ENCODE results near the gene SHLD2.
"Not testable (repeated sequence)": the region's sequence is repeated elsewhere in the genome, so short reads cannot be mapped to it uniquely, and the experiment has no call there.

The SHLD2 gene

DNA sequence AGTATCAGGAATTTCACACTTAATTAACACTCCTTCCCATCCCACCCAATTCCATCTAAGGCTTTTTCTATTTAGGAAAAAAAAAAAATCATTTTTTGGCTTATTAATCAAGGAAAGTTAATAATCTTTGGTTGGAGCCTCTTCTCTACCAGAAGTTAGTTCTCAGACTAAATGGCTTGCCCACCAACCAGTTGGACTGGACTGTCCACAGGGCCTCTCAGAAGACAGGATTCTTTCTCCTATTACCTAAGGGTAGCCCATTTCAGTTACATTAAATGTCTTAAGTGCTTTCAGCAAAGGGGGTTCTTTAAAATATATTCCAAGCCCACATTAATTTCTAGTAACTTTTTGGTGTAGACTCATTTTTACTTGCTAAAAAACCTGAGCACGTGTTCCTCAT lies 35.6 kb upstream of the SHLD2 start:
- DNase-seq (ENCODE audit: extremely low read depth, low read depth) = no peak
- TF ChIP-seq, protein P1, sequence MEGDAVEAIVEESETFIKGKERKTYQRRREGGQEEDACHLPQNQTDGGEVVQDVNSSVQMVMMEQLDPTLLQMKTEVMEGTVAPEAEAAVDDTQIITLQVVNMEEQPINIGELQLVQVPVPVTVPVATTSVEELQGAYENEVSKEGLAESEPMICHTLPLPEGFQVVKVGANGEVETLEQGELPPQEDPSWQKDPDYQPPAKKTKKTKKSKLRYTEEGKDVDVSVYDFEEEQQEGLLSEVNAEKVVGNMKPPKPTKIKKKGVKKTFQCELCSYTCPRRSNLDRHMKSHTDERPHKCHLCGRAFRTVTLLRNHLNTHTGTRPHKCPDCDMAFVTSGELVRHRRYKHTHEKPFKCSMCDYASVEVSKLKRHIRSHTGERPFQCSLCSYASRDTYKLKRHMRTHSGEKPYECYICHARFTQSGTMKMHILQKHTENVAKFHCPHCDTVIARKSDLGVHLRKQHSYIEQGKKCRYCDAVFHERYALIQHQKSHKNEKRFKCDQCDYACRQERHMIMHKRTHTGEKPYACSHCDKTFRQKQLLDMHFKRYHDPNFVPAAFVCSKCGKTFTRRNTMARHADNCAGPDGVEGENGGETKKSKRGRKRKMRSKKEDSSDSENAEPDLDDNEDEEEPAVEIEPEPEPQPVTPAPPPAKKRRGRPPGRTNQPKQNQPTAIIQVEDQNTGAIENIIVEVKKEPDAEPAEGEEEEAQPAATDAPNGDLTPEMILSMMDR (IDR thresholded peaks at IDR 0.05; ENCODE audit: low read depth, low read length) = no peak

DNA sequence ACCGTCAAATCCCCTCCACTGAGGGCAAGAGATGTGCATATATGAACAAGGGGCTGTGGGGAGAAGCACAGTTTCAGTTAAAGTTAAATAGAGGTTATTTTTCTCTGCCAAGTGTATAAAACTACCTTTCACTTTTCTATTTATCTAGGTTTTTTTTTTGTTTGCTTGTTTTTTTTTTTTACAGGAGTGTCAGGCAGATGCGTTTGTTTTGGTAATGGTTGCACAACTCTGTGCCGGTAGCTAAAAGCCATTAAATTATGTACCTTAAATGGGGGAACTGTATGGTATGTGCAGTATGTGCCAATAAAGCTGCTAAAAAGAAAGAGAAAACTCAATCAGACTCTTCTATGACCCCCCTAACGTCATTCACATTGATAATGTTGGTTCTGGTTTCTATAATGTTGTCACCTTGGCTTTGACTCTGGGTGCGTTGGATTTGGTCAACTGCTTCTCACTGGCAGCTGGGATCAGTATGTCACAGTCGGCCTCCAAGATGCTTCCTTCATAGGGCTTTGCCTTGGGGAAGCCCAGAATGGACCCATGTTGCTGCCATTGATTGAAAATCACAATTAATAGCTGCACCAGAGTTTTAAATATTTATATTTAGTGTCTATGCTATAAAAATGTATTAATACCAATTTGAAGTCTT lies 34.6 kb upstream of the SHLD2 start:
- TF ChIP-seq, protein P1 (IDR thresholded peaks at IDR 0.05; ENCODE audit: low read depth, low read length) = no peak
- DNase-seq (ENCODE audit: extremely low read depth, low read depth) = no peak

DNA sequence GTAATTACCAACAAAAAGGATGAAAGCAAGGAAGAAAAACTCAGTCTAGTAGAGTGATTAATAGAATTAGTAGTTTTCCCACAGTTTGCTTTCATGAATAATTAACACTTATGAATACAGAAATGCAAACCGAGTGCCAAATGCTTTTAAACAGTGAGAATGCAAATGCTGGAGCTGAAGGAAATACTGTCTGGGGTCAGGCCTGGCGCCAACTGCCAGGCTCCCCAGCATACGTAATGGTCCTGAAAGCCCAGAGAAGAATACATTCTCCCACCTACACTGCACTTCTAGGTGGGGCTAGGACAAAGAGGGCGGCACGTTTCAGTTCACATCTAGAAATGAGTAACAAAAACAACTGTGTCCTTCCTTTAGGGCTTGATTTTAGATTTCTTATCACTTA lies 30.4 kb upstream of the SHLD2 start:
- no peak for DNase-seq (ENCODE audit: extremely low read depth, low read depth)
- TF ChIP-seq, protein P1 (IDR thresholded peaks at IDR 0.05; ENCODE audit: low read depth, low read length) = no peak

DNA sequence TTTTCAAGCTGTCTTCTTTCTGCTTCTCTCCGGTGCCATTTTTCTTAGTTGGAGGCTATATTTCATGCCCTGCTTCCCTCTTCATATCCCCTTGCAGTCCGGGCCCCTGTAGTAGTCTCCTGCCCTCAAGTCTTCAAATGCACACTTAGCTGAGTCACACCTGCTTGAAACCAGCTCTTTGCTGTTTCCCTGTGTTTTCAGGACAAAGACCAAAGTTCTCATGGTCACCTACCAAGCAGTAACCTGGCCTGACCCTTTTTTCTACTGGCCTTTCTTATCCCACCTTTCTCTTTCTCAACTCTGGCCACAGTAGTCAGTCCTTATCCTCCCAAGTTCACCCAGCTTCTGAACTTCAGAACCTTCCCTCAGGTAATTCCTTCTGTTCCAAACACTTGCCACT lies 28.8 kb upstream of the SHLD2 start:
- TF ChIP-seq, protein P1 (IDR thresholded peaks at IDR 0.05; ENCODE audit: low read depth, low read length) = no peak
- no peak for DNase-seq (ENCODE audit: extremely low read depth, low read depth)

DNA sequence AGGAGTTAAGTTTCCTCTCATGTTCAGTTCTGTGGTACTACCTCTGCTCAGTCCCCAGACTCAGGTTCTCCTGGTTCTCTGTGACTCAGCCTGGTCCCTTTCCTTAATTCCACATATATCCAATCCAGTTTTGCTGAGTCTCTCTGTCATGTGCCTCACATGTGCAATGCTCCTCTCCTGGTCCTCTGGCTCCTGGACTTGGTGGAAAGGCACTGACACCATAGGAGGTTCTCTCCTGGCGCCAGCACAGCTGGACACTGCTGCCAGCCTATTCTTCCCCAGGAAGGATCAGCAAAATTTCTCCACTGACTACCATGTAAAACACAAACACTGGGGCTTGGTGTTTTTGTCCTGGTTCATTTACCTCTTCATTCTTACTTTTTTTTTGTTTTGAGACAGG lies 28.1 kb upstream of the SHLD2 start:
- no peak for DNase-seq (ENCODE audit: extremely low read depth, low read depth)
- TF ChIP-seq, protein P1 (IDR thresholded peaks at IDR 0.05; ENCODE audit: low read depth, low read length) = no peak

DNA sequence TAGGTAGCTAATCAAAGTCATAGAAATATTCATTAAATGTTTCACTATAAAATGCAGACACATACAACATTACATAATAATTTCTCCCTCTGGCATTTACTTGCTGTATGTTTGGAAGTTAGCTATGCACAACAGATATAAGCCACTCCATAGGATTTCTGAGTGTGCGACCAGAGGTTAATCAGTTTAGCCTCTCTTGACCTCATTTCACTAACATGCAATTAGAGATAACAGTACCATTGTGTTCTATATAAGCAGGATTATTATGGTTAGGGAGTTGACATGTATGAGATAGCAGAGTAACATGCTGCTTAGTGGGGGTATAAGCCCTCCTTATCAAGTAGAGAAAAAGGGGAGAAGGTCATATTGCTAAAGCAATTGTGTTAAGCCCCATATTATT lies 26.7 kb upstream of the SHLD2 start:
- TF ChIP-seq, protein P1 (IDR thresholded peaks at IDR 0.05; ENCODE audit: low read depth, low read length) = no peak
- no peak for DNase-seq (ENCODE audit: extremely low read depth, low read depth)

DNA sequence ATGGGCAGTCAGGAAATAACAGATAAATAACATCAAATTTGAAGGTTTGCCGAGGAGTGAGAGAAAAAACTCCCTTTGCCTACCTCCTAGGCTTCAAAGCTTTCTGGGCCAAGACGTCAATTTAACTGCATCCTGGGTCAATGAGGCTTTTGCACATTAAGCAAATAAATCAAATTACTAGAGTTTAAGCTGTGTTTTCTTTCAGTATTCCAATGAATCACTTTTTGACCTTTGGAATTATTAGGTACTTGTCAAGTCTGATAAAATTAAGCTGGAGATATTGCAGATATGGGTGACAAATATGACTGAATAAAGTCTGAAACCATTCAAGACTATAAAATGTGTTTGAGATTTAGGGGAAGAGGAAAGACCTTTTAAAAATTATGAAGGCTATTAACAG lies 22.6 kb upstream of the SHLD2 start:
- TF ChIP-seq, protein P1 (IDR thresholded peaks at IDR 0.05; ENCODE audit: low read depth, low read length) = no peak
- no peak for DNase-seq (ENCODE audit: extremely low read depth, low read depth)

DNA sequence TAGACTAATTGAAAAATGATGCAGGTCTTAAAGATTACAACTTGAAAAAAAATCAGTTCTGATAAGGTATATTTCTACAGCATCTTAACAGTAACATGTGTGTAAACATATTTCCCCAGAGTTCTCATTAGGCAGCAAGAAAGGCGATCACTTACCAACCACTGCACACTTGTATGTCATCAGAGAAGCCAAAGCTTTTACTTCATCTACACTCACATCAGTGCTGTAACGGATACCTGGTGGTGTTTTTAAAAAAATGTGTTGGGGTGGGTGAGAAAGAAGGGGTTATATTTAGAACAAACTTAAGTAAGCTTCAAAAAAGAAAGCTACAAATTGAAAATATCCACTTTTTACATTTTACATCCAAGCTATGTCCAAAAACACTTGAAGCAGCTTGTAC lies 18.6 kb upstream of the SHLD2 start:
- DNase-seq (ENCODE audit: extremely low read depth, low read depth) = not testable (repeated sequence)

All from AG09319 (cell line).